ENCODE results near the gene FAM89B.

The FAM89B gene

DNA sequence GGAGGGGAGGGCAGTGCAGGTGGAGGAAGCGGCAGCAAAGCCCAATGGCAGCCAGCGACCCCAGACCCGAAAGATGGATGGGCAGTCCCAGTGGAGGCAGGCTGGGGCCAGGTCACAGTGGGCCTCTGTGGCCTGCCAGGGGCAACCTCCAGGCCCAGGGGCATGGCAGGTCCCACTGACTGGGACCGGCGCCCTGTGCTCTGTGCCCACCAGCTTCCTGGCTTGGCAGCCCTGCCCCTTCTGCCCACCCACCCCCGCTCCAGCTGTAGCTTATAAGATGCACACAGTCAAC lies 27.6 kb downstream of the FAM89B start:
- no peaks in the 10 kb centered on the region for H3K4me1 ChIP-seq (ENCODE audit: control insufficient read depth, insufficient read depth, low read length)
- peaks cover 18% of the 10 kb centered on the region for H3K36me3 ChIP-seq (ENCODE audit: control insufficient read depth, insufficient read depth, low read length)
- no peak overlapping the region for H3K4me3 ChIP-seq (ENCODE audit: insufficient read depth, low read depth, low read length)
- no peaks in the 10 kb centered on the region for H3K9me3 ChIP-seq (ENCODE audit: control insufficient read depth, low read length)
- H3K27ac ChIP-seq (ENCODE audit: insufficient read depth, low read depth, low read length, poor library complexity, severe bottlenecking) = no peak overlapping the region
- WGBS, 2 experiments = 94 to 96% methylated on average over 6 of the region's 6 CpGs
- H3K27me3 ChIP-seq (ENCODE audit: control insufficient read depth, insufficient read depth, low read length, poor library complexity, severe bottlenecking) = no peaks in the 10 kb centered on the region

DNA sequence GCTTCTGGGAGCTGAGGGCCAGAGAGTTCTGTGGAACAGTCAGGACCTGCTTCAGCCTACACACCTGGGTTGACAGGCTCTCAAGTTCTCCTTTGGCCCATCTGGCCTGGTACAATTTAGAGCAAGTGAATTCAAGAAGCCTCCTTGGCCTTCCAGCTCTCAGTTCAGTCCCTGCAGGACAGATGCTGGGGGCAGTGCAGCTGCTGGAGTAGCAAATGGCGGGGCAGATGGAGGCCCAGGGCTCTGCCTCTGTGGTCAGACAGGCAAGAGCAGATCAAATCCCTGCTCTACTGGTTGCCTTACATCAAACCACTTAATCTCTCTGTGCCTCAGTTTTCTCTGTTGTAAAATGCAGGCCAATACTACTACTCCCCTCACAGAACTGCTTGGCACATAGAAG lies 31.9 kb downstream of the FAM89B start:
- Histone ChIP-seq H3K4me3 (ENCODE audit: insufficient read depth, low read depth, low read length) (no peak overlapping the region), H3K27ac (ENCODE audit: insufficient read depth, low read depth, low read length, poor library complexity, severe bottlenecking) (no peak overlapping the region), H3K9me3 (ENCODE audit: control insufficient read depth, low read length) (no peaks in the 10 kb centered on the region), H3K4me1 (ENCODE audit: control insufficient read depth, insufficient read depth, low read length) (peaks cover 7% of the 10 kb centered on the region), H3K36me3 (ENCODE audit: control insufficient read depth, insufficient read depth, low read length) (peaks cover 15% of the 10 kb centered on the region), H3K27me3 (ENCODE audit: control insufficient read depth, insufficient read depth, low read length, poor library complexity, severe bottlenecking) (no peaks in the 10 kb centered on the region)
- WGBS, 2 experiments = 91 to 92% methylated on average over 1 of the region's 1 CpG

DNA sequence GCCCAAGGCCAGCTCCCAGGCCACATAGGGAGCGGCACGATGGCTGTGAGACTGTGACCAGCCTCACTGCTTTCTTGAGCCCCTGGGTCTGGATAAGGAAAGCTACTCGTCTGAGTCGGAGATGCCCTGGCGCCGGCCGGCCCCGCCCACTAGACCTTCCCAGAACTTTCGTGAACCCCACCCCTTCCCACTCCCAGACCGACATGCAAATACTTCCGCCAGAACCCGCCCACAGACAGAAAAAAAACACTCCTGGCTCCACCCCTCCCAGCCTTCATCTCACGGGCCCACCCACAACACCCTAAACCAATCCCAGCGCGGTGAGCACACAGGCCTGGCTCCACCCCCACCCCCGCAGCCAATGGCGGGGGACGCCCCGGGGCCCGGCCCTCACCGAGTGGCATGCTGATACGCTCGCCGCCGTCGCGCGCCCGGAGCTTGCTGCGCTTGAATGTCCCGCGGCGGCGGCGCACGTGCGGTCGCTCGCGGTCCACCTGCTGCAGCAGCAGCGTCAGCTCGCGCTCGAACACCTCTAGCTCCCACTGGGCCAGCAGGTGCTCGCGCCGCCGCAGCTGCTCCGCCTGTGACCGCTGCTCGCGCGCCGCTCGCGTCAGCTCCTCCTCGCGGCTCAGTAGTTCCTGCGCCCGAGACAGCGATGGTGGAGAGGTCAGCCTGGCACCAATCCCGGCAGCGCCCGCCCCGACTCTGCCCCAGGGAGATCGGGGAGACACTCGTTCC lies 34.7 kb downstream of the FAM89B start:
- H3K36me3 ChIP-seq (ENCODE audit: control insufficient read depth, insufficient read depth, low read length) = peaks cover 15% of the 10 kb centered on the region
- H3K9me3 ChIP-seq (ENCODE audit: control insufficient read depth, low read length) = no peaks in the 10 kb centered on the region
- 4 to 5% methylated on average over 67 of the region's 67 CpGs for WGBS, 2 experiments
- peaks cover 13% of the 10 kb centered on the region for H3K4me1 ChIP-seq (ENCODE audit: control insufficient read depth, insufficient read depth, low read length)
- no peak overlapping the region for H3K27ac ChIP-seq (ENCODE audit: insufficient read depth, low read depth, low read length, poor library complexity, severe bottlenecking)
- no peaks in the 10 kb centered on the region for H3K27me3 ChIP-seq (ENCODE audit: control insufficient read depth, insufficient read depth, low read length, poor library complexity, severe bottlenecking)
- H3K4me3 ChIP-seq (ENCODE audit: insufficient read depth, low read depth, low read length) = peak overlapping the region; percentile 25

- H3K9me3 ChIP-seq (ENCODE audit: control insufficient read depth, low read length) = no peaks in the 10 kb centered on the region
- peaks cover 19% of the 10 kb centered on the region for H3K4me1 ChIP-seq (ENCODE audit: control insufficient read depth, insufficient read depth, low read length)
- peak overlapping the region; percentile 25 for H3K4me3 ChIP-seq (ENCODE audit: insufficient read depth, low read depth, low read length)
- no peak overlapping the region for H3K27ac ChIP-seq (ENCODE audit: insufficient read depth, low read depth, low read length, poor library complexity, severe bottlenecking)
- H3K27me3 ChIP-seq (ENCODE audit: control insufficient read depth, insufficient read depth, low read length, poor library complexity, severe bottlenecking) = no peaks in the 10 kb centered on the region
- peaks cover 15% of the 10 kb centered on the region for H3K36me3 ChIP-seq (ENCODE audit: control insufficient read depth, insufficient read depth, low read length)
- 78 to 80% methylated on average over 37 of the region's 37 CpGs for WGBS, 2 experiments
Measured at GRCh38 chr11:65607614-65608426, 35.5 kb downstream of the FAM89B start.

DNA sequence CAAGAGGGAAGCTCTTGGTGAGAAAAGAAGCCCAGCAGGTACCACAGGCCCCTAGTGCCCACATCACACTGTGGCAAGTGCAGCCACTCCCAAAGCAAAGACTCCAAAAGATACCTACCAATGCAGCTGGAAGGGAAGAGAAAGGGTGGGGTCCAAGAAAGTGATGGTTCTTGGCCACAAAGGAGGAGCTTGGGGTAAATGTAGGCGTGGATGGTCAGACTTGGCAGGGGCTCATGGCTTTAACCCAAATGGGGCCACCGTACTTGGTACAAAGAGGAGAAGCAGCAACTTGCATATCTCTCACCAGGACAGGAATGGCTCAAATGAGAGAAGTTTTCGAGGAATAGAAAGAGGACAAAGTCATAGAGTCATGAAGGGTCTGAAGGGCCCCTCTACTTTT lies 36.9 kb downstream of the FAM89B start:
- 94 to 96% methylated on average over 3 of the region's 3 CpGs for WGBS, 2 experiments

GRCh38 chr11:65609665-65610064 lies 37.3 kb downstream of the FAM89B start:
- no peak overlapping the region for H3K27ac ChIP-seq (ENCODE audit: insufficient read depth, low read depth, low read length, poor library complexity, severe bottlenecking)
- 93 to 95% methylated on average over 5 of the region's 5 CpGs for WGBS, 2 experiments
- peaks cover 11% of the 10 kb centered on the region for H3K36me3 ChIP-seq (ENCODE audit: control insufficient read depth, insufficient read depth, low read length)
- no peak overlapping the region for H3K4me3 ChIP-seq (ENCODE audit: insufficient read depth, low read depth, low read length)
- H3K27me3 ChIP-seq (ENCODE audit: control insufficient read depth, insufficient read depth, low read length, poor library complexity, severe bottlenecking) = no peaks in the 10 kb centered on the region
- peaks cover 26% of the 10 kb centered on the region for H3K4me1 ChIP-seq (ENCODE audit: control insufficient read depth, insufficient read depth, low read length)
- no peaks in the 10 kb centered on the region for H3K9me3 ChIP-seq (ENCODE audit: control insufficient read depth, low read length)

More for the DNA sequence above, 36.9 kb downstream of the FAM89B start:
- H3K4me3 ChIP-seq (ENCODE audit: insufficient read depth, low read depth, low read length) = no peak overlapping the region
- peaks cover 26% of the 10 kb centered on the region for H3K4me1 ChIP-seq (ENCODE audit: control insufficient read depth, insufficient read depth, low read length)
- no peaks in the 10 kb centered on the region for H3K27me3 ChIP-seq (ENCODE audit: control insufficient read depth, insufficient read depth, low read length, poor library complexity, severe bottlenecking)
- no peaks in the 10 kb centered on the region for H3K9me3 ChIP-seq (ENCODE audit: control insufficient read depth, low read length)
- no peak overlapping the region for H3K27ac ChIP-seq (ENCODE audit: insufficient read depth, low read depth, low read length, poor library complexity, severe bottlenecking)
- peaks cover 12% of the 10 kb centered on the region for H3K36me3 ChIP-seq (ENCODE audit: control insufficient read depth, insufficient read depth, low read length)

DNA sequence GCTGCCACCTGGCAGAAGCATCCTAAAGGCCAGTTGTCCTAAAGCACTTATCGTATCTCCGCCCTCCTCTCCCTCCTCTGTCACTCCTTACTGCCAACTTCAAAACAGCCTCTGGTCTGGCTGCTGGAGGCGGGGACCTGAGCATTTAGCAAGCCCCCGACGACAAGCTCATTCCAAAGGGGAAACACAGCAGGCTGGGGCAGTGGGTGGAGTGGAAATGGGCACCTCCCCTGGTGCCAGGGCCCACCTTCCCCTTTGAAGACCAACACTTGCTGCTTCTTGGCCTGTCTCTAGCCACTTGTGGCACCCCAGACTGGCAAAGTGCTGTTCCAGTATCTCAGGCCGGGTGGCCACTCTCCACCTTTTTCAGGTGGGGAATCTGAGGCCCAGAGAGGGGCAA lies 38.1 kb downstream of the FAM89B start:
- 70 to 73% methylated on average over 6 of the region's 6 CpGs for WGBS, 2 experiments

DNA sequence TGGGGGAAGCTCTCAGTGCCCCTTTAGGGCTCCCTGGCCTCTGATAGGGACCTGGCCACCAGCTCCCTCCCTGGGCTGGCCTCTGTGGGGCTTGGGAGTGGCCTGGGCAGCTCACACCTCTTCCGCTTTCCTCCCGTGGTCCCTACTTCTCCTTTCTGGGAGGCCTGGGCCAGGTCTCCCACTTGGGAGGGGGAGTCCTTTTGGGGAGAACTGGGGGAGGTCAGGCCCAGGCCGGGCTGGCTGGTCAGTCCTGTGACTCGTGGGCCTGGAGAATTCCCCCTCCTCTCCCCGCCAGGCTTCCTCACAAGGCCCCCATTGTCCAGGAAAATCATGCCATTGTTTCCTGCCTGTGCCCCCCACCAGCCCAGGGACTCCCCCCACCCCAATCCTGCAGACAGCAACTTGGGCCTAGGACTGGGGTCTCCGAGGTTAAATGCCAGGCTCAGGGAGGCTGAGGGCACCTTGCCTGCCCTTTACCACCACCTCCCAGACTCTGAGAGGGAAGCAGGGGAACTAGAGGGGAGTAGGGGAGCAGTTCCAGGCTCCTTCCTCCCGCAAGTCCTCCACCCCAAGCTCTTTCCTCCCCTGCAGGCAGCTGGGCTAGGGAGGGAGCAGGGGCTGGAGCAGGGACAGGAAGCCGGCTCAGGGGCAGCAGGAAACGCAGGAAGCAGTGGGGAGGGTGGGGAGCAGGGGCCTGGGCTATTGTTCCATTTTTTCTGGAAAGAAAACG lies 38.9 kb downstream of the FAM89B start:
- Histone ChIP-seq H3K4me3 (ENCODE audit: insufficient read depth, low read depth, low read length) (no peak overlapping the region), H3K27ac (ENCODE audit: insufficient read depth, low read depth, low read length, poor library complexity, severe bottlenecking) (no peak overlapping the region), H3K4me1 (ENCODE audit: control insufficient read depth, insufficient read depth, low read length) (peaks cover 26% of the 10 kb centered on the region), H3K36me3 (ENCODE audit: control insufficient read depth, insufficient read depth, low read length) (no peaks in the 10 kb centered on the region), H3K27me3 (ENCODE audit: control insufficient read depth, insufficient read depth, low read length, poor library complexity, severe bottlenecking) (no peaks in the 10 kb centered on the region), H3K9me3 (ENCODE audit: control insufficient read depth, low read length) (no peaks in the 10 kb centered on the region)
- WGBS, 2 experiments = 54 to 58% methylated on average over 9 to 10 of the region's 10 CpGs

More for the DNA sequence above, 38.1 kb downstream of the FAM89B start:
- peaks cover 26% of the 10 kb centered on the region for H3K4me1 ChIP-seq (ENCODE audit: control insufficient read depth, insufficient read depth, low read length)
- no peaks in the 10 kb centered on the region for H3K27me3 ChIP-seq (ENCODE audit: control insufficient read depth, insufficient read depth, low read length, poor library complexity, severe bottlenecking)
- no peak overlapping the region for H3K27ac ChIP-seq (ENCODE audit: insufficient read depth, low read depth, low read length, poor library complexity, severe bottlenecking)
- no peak overlapping the region for H3K4me3 ChIP-seq (ENCODE audit: insufficient read depth, low read depth, low read length)
- H3K9me3 ChIP-seq (ENCODE audit: control insufficient read depth, low read length) = no peaks in the 10 kb centered on the region
- peaks cover 5% of the 10 kb centered on the region for H3K36me3 ChIP-seq (ENCODE audit: control insufficient read depth, insufficient read depth, low read length)

GRCh38 chr11:65611758-65612603 lies 39.6 kb downstream of the FAM89B start:
- Histone ChIP-seq H3K4me1 (ENCODE audit: control insufficient read depth, insufficient read depth, low read length) (peaks cover 26% of the 10 kb centered on the region), H3K4me3 (ENCODE audit: insufficient read depth, low read depth, low read length) (no peak overlapping the region)
- 85 to 87% methylated on average over 12 of the region's 12 CpGs for WGBS, 2 experiments

More at GRCh38 chr11:65611758-65612603, 39.6 kb downstream of the FAM89B start:
- Histone ChIP-seq H3K36me3 (ENCODE audit: control insufficient read depth, insufficient read depth, low read length) (no peaks in the 10 kb centered on the region), H3K27me3 (ENCODE audit: control insufficient read depth, insufficient read depth, low read length, poor library complexity, severe bottlenecking) (no peaks in the 10 kb centered on the region), H3K9me3 (ENCODE audit: control insufficient read depth, low read length) (no peaks in the 10 kb centered on the region), H3K27ac (ENCODE audit: insufficient read depth, low read depth, low read length, poor library complexity, severe bottlenecking) (no peak overlapping the region)
